ENCODE data around the gene CA5A.

Gene CA5A

DNA sequence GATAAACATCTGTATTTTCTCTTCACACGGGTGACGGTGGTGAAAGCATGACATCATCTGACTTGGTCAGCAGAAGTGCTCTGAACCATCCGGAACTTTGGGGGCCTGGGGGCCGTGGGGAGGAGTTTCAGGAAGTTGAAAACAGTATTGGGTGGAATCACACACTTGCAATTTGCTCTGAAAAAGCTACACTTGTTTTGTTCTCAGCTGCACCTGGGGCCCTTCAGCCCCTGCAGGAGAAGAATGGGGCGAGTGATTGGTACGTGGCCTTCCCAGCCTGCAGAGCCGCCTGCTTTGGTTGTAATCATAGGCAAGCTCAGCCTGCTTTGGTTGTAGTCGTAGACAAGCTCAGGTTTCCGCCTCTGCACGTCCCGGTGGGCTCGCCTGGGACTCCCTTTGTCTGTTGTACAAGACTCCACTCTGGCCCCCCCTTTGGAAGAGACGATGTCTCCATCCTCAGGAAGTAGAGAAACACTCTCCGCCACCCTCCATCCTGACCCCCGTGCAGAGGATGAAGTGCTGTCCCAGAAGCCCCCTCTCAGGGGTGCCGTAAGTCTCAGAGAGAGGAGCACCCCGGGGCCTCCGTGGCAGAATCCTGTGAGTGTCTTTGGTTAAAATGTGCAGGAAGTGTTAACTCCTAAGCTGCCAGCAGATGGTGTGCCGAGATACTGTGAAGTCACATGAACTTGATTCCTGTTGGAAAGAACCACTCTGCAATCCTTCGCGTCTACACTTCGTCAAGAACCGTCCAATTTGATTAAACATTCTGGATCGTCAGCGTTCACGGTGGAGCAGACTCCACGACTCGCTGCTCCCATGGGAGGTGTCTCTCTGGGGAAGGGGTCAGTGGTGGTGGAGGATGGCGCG lies 20.3 kb upstream of the CA5A start:
- ChIA-PET POLR2A (ENCODE audit: low non-redundant PET) (no interaction called here), CTCF (no interaction called here)
- peak overlapping the region; percentile 26; the same call in 1 of the 2 replicates for H3K27ac ChIP-seq
- TF ChIP-seq, protein P1, sequence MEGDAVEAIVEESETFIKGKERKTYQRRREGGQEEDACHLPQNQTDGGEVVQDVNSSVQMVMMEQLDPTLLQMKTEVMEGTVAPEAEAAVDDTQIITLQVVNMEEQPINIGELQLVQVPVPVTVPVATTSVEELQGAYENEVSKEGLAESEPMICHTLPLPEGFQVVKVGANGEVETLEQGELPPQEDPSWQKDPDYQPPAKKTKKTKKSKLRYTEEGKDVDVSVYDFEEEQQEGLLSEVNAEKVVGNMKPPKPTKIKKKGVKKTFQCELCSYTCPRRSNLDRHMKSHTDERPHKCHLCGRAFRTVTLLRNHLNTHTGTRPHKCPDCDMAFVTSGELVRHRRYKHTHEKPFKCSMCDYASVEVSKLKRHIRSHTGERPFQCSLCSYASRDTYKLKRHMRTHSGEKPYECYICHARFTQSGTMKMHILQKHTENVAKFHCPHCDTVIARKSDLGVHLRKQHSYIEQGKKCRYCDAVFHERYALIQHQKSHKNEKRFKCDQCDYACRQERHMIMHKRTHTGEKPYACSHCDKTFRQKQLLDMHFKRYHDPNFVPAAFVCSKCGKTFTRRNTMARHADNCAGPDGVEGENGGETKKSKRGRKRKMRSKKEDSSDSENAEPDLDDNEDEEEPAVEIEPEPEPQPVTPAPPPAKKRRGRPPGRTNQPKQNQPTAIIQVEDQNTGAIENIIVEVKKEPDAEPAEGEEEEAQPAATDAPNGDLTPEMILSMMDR (conservative IDR thresholded peaks at IDR 0.05; ENCODE audit: low read depth) = no peak
- DNase-seq (ENCODE audit: low spot score) = no peak

- no peak for DNase-seq (ENCODE audit: low spot score)
- CTCF ChIA-PET = no interaction called here
- POLR2A ChIA-PET (ENCODE audit: low non-redundant PET) = no interaction called here
These were observed 19.7 kb upstream of the CA5A start for GRCh38 chr16:87956098-87956364.

GRCh38 chr16:87955302-87956097 lies 19.2 kb upstream of the CA5A start:
- H3K27ac ChIP-seq = peak overlapping the region; percentile 26; the same call in 1 of the 2 replicates
- ChIA-PET POLR2A (ENCODE audit: low non-redundant PET) (no interaction called here), CTCF (no interaction called here)
- TF ChIP-seq, protein P1 (conservative IDR thresholded peaks at IDR 0.05; ENCODE audit: low read depth) = no peak
- no peak for DNase-seq (ENCODE audit: low spot score)

More at GRCh38 chr16:87956098-87956364, 19.7 kb upstream of the CA5A start:
- H3K27ac ChIP-seq = peak overlapping the region; percentile 26; the same call in 1 of the 2 replicates
- TF ChIP-seq, protein P1 (conservative IDR thresholded peaks at IDR 0.05; ENCODE audit: low read depth) = no peak

- DNase-seq (ENCODE audit: low spot score) = no peak
- peak overlapping the region; percentile 25 for H3K27ac ChIP-seq
- TF ChIP-seq, protein P1 (conservative IDR thresholded peaks at IDR 0.05; ENCODE audit: low read depth) = no peak
- CTCF ChIA-PET = no interaction called here
- POLR2A ChIA-PET (ENCODE audit: low non-redundant PET) = no interaction called here
These were observed 18.5 kb upstream of the CA5A start for GRCh38 chr16:87954826-87955225.

DNA sequence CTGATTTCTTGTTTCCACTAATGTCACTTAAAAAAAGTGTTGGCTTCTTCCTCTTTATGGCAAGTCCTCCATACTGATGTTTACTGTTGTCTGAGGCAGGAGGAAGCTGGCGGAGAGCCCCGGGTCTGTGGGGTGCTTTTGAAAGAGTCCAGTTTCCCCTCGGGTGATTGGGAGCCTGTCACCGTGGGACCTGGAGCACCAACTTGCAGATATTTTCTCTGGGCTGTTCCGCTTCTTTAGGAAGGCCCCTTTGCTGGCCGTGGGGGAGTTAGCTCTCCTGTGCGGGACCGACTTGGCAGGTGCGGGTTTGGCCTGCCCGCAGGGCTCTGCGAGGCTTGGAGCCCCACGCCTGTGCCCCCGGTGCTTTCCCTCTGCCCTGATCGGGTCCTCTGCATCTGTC lies 18.0 kb upstream of the CA5A start:
- POLR2A ChIA-PET (ENCODE audit: low non-redundant PET) = no interaction called here
- no peak for DNase-seq (ENCODE audit: low spot score)
- H3K27ac ChIP-seq = peak overlapping the region; percentile 25
- CTCF ChIA-PET = interaction anchor here (1.8 kb wide), 1 partner anchor 9 kb away, joined by 4 read pairs; no protein-coding TSS in a partner anchor
- TF ChIP-seq, protein P1 (conservative IDR thresholded peaks at IDR 0.05; ENCODE audit: low read depth) = no peak

DNA sequence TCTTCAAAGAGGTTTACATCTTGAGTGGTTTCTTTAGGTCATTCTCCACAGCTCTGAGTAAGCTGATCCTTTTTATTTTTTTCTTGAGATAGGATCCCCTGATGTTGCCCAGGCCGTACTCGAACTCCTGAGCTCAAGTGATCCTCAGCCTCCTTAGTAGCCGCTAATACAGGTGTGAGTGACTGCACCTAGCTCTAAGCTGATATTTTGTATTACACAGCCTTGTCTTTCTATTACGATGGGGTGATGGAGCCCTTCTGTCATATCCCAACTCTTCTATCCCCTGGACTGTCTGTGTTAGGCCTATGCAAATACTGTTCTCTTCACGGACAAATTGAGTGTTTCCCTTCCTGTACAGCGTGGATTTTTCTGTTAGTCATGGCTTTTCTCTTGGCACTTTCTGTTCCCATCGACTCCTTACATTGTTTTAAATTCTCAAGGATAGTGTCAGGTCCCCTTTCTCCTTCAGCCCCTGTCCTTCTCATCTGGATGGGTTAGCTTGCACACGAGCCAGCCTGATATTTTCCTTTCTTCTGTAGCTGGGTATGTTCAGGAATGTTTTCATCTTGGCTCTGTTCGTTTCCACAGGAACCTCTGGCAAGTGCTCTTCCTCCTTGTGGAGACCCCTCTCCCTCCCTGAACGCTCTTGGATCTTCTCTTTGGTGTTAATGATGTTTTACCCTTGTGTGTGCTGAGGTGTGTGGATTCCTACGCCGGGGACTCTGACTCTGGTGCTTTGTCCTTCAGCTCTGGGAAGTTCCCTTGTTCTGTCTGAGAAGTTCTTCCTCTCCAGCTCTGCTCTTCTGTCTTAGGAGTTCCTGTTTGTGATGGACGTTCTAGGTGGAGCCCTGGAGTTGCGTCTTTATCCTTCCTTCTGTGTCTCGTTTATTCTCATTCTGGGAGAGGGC lies 17.2 kb upstream of the CA5A start:
- TF ChIP-seq, protein P1 (conservative IDR thresholded peaks at IDR 0.05; ENCODE audit: low read depth) = no peak
- ChIA-PET CTCF (interaction anchor here (0.6 to 1.8 kb wide), 2 partner anchors 10 to 23 kb away, joined by 4 to 6 read pairs; no protein-coding TSS in a partner anchor), POLR2A (ENCODE audit: low non-redundant PET) (no interaction called here)
- DNase-seq (ENCODE audit: low spot score) = no peak
- H3K27ac ChIP-seq = no peak overlapping the region

All from RWPE1 (cell line).